IPS-15b (cell line): ENCODE data around the gene OSBPL10.

Experiments
- H3K27me3 ChIP-seq: one replicate; pipeline ENCODE4 v1.6.1; 2013; ENCODE audit warnings: low read length; ENCODE audit not compliant: control insufficient read depth, insufficient read depth
- H3K36me3 ChIP-seq: one replicate; pipeline ENCODE4 v1.6.1; 2013; ENCODE audit warnings: low read length; ENCODE audit not compliant: control insufficient read depth, insufficient read depth
- H3K4me1 ChIP-seq: one replicate; pipeline ENCODE4 v1.6.1; 2013; ENCODE audit warnings: mild to moderate bottlenecking, low read length; ENCODE audit not compliant: control insufficient read depth, insufficient read depth
- H3K4me3 ChIP-seq: one replicate; pipeline ENCODE4 v1.5.1; 2013; ENCODE audit warnings: low read depth, low read length
- H3K9ac ChIP-seq: one replicate; pipeline ENCODE4 v1.6.1; 2013; ENCODE audit warnings: low read depth, mild to moderate bottlenecking, low read length
- H3K9me3 ChIP-seq: one replicate; pipeline ENCODE4 v1.6.1; 2013; ENCODE audit warnings: mild to moderate bottlenecking, low read length; ENCODE audit not compliant: control insufficient read depth, insufficient read depth

OSBPL10 gene

DNA sequence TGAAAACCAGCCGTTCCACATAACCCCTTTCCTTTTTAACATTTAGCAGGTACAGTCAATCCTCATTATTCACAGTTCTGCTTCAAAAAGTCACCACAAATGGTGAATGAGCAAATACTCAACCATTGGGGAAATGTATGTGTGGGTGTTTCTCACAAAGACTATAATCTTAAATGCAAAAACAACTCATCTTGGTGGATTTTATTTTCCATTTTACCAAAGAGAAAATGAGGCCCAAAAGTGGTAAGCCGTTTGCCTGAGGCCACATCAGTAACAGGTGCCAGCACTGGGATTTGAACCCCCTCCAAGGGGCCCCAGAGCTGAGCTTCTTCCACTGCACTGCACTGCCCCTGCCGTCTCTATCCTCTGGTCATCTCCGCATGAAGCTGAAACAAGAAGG, 208.8 kb downstream of the OSBPL10 start:
- Histone ChIP-seq H3K4me1 (no peaks in the 10 kb centered on the region), H3K36me3 (no peaks in the 10 kb centered on the region), H3K9ac (no peak overlapping the region), H3K27me3 (no peaks in the 10 kb centered on the region), H3K9me3 (no peaks in the 10 kb centered on the region), H3K4me3 (no peak overlapping the region)

DNA sequence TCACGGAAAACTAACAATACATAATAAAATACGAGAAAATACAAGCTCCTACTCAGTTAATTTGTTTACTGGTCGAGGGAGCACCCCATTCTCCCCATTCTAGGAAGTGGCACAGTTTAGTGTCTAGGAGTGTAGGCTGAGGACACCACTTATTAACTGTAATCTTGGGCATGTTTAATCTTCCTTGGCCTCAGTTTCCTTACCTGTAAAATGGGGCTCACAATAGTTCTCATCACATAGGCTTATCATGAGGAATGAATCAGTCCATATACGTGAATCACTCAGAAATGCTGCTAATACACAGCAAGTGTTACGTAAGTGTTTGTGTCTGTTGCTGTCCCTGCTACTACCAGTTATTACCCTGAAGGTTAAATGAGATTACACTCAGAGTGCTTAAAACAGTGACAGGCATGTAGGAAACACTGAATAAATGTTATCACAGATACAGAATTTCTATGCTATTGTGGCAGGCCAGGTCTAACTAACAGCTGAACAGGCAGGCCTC, 210.2 kb downstream of the OSBPL10 start:
- Histone ChIP-seq H3K9me3 (no peaks in the 10 kb centered on the region), H3K9ac (no peak overlapping the region), H3K4me1 (no peaks in the 10 kb centered on the region), H3K36me3 (no peaks in the 10 kb centered on the region), H3K27me3 (no peaks in the 10 kb centered on the region), H3K4me3 (no peak overlapping the region)

GRCh38 chr3:31768479-31769125, 212.5 kb downstream of the OSBPL10 start:
- H3K4me3 ChIP-seq = no peak overlapping the region
- no peaks in the 10 kb centered on the region for H3K9me3 ChIP-seq
- no peaks in the 10 kb centered on the region for H3K36me3 ChIP-seq
- H3K4me1 ChIP-seq = no peaks in the 10 kb centered on the region
- no peaks in the 10 kb centered on the region for H3K27me3 ChIP-seq
- no peak overlapping the region for H3K9ac ChIP-seq

- Histone ChIP-seq H3K4me1 (no peaks in the 10 kb centered on the region), H3K9me3 (no peaks in the 10 kb centered on the region), H3K27me3 (no peaks in the 10 kb centered on the region), H3K9ac (no peak overlapping the region), H3K36me3 (no peaks in the 10 kb centered on the region), H3K4me3 (no peak overlapping the region)
These were observed 213.1 kb downstream of the OSBPL10 start for GRCh38 chr3:31767920-31768319.

DNA sequence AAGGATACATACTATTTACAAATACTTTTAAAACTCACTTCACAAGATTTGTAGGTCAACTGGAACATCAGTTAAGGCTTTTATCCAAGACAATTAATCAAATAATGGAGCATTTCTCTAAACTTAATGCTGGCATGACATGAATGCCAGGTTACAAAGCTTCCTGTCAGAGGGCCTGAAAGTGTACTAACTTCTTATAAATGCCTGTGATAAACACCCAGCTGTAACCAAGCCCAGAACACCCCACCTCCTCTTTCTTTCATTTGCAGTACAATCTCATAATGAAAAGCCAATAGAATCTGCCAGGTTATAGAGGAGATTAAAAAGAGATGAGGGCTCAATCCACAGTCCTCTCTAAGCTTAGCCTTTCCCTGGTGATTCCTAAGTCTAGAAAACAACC, 214.4 kb downstream of the OSBPL10 start:
- H3K4me1 ChIP-seq = no peaks in the 10 kb centered on the region
- H3K36me3 ChIP-seq = no peaks in the 10 kb centered on the region
- H3K27me3 ChIP-seq = no peaks in the 10 kb centered on the region
- H3K9me3 ChIP-seq = no peaks in the 10 kb centered on the region
- H3K9ac ChIP-seq = no peak overlapping the region
- no peak overlapping the region for H3K4me3 ChIP-seq

DNA sequence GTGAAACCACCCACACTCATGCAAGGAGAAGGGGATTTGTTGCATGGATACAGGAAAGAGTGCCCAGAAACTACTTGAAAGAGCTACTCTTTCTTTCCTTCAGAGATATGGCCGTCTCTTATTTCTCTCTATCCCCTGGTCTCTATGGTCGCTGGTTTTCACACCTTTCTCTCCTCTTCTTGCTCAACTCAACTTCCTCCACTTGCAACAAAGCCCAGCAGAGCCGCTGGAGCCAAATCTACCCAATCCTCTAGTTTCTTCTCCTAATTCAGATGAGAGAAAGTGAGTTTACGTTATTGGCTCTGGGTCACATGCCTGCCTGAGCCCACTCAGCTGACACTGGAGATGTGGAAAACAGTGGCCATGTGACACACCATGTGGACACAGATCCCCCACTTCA, 215.2 kb downstream of the OSBPL10 start:
- Histone ChIP-seq H3K36me3 (no peaks in the 10 kb centered on the region), H3K9me3 (no peaks in the 10 kb centered on the region), H3K9ac (no peak overlapping the region), H3K27me3 (no peaks in the 10 kb centered on the region), H3K4me1 (no peaks in the 10 kb centered on the region), H3K4me3 (no peak overlapping the region)

DNA sequence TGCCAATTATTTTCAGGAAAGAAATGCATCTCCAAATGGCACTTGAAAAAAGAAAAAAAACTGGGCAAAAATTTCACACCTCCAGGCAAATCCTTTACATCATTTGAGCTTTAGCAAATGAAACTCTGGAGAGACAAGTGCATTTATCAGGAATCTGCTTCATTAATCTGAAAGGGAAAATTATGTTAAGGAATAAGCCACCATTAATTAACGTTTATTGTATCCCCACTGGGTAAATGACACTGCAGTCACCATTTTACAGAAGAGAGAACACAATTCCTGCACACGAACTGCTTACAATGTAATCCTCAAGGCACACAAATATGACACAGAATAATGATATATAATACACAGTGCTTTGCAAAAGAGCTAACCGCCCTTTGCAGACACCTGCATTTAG, 217.3 kb downstream of the OSBPL10 start:
- Histone ChIP-seq H3K4me3 (no peak overlapping the region), H3K9ac (no peak overlapping the region), H3K4me1 (no peaks in the 10 kb centered on the region), H3K9me3 (no peaks in the 10 kb centered on the region), H3K27me3 (no peaks in the 10 kb centered on the region), H3K36me3 (no peaks in the 10 kb centered on the region)

DNA sequence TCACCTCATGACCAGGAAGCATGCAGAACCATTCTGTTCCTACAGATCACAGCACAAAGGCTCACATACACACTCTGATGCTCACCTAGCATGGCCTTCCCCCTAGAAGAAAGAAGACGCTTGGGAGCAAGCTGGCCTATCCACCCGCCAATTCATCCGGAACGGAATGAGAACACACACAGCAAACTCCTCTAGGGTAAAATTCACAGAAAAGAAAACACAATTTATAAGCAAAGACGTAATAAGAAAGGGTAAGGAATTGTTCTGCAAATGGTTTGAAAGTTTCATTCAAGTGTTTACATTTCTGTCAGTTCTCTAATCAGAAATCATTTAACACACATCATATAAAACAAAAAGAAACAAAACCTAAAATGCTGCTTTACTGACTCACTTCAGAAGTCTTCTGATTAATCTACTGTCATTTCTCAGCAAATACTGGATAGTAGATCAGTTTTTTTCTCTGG, 218.1 kb downstream of the OSBPL10 start:
- H3K9ac ChIP-seq = no peak overlapping the region
- H3K4me3 ChIP-seq = no peak overlapping the region
- no peaks in the 10 kb centered on the region for H3K4me1 ChIP-seq
- H3K27me3 ChIP-seq = no peaks in the 10 kb centered on the region
- H3K9me3 ChIP-seq = no peaks in the 10 kb centered on the region
- no peaks in the 10 kb centered on the region for H3K36me3 ChIP-seq

DNA sequence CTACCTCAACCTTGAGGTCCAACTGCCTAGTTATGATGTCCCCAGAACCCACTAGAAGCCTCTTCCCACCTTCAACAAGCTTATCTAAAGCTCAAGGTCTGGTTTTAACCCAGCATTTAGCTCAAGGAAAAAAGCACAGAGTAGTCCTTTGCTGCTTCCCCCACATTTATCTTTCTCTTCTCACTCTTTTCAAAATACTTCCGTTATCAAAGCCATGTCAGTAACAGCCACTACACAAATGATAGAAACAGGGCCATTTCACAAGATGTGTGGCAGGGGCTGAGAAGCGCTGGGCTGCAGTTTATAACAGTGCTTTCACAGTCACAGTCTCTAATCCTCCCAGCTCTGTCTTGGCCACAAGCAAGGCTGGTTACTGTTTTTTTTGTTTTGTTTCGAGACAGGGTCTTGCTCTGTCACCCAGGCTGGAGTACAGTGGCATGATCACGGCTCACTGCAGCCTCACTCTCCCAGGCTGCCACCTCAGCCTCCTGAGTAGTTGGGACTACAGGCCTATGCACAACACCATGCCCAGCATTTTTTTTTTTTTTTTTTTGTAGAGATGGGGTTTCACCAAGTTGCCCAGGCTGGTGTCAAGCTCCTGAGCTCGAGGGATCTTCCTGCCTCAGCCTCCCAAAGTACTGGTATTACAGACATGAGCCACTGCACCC, 218.8 kb downstream of the OSBPL10 start:
- Histone ChIP-seq H3K4me1 (no peaks in the 10 kb centered on the region), H3K9ac (no peak overlapping the region), H3K27me3 (no peaks in the 10 kb centered on the region), H3K36me3 (no peaks in the 10 kb centered on the region), H3K4me3 (no peak overlapping the region), H3K9me3 (no peaks in the 10 kb centered on the region)

- H3K9ac ChIP-seq = no peak overlapping the region
- H3K27me3 ChIP-seq = no peaks in the 10 kb centered on the region
- H3K36me3 ChIP-seq = no peaks in the 10 kb centered on the region
- no peak overlapping the region for H3K4me3 ChIP-seq
- H3K4me1 ChIP-seq = no peaks in the 10 kb centered on the region
- no peaks in the 10 kb centered on the region for H3K9me3 ChIP-seq
These were observed 220.4 kb downstream of the OSBPL10 start for GRCh38 chr3:31760654-31761053.

GRCh38 chr3:31758322-31758965, 222.6 kb downstream of the OSBPL10 start:
- Histone ChIP-seq H3K4me3 (no peak overlapping the region), H3K27me3 (no peaks in the 10 kb centered on the region), H3K9ac (no peak overlapping the region), H3K36me3 (no peaks in the 10 kb centered on the region), H3K9me3 (no peaks in the 10 kb centered on the region), H3K4me1 (no peaks in the 10 kb centered on the region)
